Placental pericyte (primary cell): Measurements from ENCODE around the gene PPP2R5D. TPM values are rescaled to one million over a fixed set of nuclear protein-coding genes. Genes with fewer than 3 reads are reported as not detected.

Source experiments
- total RNA-seq: library from RNA; depleted of rRNA; stranded (reverse); fragments of >200 nt; gene quantifications from 2 replicates; pipeline ENCODE4 v1.2.3, GENCODE V29; 2012

PPP2R5D gene
- 34.4 and 55.1 TPM in 2 replicates for total RNA-seq

DNA sequence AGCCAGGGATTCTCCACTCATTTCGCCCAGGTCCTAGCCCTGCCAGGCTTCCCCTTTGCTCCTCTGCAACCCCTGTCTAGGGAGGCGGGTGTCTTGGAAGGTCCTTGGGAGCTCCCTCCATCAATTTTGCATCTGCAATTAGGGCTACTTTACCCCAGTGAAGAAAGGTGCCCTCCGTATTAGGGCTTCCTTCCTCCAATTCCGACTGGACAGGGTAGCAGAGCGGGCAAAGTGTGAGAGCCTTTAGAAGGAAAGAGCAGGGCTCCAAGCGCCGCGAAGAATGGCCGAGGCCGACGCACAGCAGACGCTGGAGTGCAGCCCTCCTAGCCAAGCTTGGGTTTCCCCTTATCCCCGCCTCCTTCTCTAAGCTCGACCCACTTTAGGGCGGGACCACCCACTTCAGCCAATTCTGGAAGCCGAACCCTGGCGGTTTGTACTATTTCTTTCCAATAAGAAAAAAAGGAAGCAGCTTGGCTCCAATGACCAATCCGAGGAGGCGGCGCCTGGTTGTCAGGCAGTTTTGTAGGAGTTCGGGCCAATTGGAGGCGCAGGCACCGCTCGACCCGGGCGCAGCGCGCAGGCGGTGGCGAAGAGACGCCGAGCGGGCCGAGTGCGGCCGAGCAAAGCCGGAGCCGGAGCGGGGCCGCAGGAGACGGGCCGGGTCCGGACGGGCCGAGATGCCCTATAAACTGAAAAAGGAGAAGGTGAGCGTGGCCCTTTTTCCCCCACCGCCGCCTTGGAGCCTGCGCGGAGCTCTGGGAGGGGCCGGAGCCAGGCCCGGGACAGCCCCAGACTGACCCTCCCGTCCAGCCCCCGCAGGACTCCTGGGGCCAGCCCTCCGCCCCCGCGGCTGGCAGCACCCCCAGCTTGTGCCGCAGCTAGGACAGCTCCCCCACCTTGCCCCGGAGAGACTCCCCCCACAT, at the start of gene PPP2R5D:
PPP2R5D (plus strand) TSS at position 570 of the 923 bp plus-strand sequence; CDS start at position 678, 108 bp downstream.

DNA sequence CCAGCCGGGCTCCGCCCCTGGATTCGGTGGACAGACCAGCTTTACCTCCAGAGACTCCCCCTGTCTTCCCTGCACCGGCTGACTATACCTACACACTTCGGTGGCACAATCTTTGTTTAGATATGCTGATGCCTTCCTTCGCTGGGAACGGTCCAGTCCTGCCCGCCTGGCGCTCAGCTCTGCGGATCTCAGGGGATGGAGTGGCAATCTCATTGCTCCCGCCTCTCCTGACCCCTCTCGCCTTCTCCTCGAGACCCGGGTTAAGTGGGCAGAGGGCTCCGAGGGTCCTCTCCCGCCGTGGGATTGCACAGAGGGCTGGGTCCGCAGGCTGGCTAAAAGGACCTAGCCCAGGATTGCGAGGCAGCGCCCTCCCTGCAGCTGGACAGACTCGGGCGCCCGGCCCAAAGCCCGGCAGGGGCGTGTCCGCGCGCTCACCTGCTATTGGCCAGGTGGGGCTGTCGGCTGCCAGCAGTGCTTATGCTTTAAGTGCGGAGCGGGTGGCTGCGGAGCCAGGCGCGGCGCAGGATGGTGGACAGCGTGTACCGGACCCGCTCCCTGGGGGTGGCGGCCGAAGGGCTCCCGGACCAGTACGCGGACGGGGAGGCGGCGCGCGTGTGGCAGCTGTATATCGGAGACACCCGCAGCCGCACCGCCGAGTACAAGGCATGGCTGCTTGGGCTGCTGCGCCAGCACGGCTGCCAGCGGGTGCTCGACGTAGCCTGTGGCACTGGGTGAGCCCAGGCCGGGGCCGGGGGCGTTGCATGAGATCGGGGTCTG, 23.9 kb upstream of the PPP2R5D start, which contains the start of gene GNMT:
GNMT (plus strand) TSS at position 512 of the 777 bp plus-strand sequence; CDS start at position 526, 14 bp downstream.

DNA sequence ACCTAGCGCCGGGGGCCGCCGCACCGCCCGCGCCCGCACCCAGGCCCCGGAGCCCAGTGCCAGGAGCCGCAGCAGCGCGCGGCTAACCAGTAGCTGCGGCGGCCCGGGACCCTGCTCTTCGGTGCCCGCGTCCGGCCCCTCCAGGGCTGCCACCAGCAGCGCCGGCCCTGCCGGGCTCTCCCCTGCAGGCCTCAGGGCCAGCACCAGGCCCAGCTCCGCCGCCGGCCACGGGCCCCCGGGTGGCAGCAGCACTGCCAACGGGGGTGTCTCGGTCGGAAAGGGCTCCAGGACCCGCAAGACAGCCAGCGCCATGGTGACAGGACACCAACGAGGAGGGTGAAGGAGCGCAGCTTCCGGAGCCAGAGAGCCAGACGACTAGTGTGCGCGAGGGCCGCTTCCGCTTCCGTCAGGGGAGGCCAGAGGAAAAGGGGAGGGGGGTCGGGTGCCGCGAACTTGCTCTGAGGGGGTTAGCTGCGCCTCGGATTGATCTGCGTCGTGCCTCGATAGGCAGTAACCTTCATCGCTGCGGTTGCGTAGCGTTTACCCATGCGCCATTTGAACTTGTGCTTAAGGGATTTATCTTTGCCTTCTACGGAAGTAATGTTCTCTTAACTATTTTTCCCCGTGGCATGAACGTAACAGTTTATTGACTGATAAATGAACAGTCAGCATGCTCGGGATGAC, 5.4 kb upstream of the PPP2R5D start, which contains the start of gene PEX6:
PEX6 (minus strand) TSS at position 343 of the 684 bp plus-strand sequence; CDS start at position 312, 31 bp downstream.

DNA sequence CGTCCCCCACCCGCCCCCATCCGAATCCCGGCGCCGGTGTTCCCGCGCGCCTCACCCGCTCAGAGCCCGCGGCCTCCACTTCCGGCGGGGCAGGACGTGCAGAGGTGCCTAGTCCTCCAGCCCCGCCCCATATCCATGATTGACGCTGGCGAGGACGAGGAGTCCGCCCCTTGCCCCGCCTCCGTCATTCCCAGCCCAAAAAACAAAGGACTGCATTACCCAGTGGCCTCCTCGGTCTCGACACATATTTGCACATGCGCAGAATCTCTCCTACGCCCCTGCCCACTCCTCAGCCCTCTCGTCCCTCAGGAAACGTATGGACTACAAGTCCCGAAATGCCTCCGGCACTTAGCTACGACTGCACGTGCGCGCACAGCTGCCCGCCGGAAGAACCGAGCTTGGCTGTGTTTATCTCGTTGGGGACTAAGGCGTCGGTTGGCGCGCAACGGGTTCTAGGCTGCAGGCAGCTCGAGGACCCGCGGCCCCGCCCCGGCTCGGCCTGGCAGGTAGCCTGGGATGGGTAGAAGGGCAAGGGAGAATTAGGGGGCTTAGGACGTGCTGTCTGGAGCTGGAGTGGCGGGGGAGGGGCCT, 29.6 kb downstream of the PPP2R5D start, which contains the start of the genes KLHDC3 and MEA1:
KLHDC3 (plus strand) TSS at position 407 of the 591 bp plus-strand sequence. CDS start 2,944 bp downstream, outside the sequence.
MEA1 (minus strand) TSS at position 104 of the 591 bp plus-strand sequence. CDS start 133 bp downstream, outside the sequence.

DNA sequence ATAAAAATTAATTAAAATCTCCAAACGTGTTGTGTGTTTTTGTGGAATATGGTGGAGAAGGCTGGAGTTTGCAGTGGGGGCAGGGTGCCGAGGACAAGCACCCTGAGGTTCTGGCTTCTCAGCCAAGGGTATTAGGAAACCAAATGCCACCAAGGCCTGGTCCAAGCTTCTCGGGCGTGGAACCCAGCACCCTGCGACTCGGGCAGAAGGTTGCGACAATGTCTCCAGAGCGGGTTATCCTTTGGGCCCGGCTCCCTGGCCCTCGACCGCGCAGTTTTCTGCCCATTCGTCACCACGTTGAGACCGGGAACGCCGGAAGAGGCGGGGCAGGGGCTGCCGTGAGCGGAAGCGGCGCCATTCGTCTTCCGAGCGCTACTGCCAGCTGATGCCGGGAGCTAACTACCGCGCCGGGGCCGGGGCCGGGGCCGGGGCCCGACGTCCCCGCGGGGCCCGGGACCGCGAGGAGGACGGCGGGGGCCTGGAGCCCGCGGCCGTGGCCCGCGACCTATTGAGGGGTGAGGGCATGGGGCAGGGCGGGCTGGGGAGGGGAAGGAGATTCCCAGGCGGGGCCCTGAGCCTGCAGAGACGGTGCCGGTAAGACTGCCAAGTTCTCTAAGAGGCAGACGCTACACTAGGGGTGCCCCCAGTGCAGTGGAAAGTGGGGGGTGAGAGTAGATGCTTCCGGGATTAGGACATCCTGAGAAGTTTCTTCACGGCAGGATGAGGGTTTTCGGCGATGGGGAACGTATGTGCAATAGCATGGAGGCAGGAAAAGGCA, 37.1 kb downstream of the PPP2R5D start, which contains the start of gene RRP36:
RRP36 (plus strand) TSS at position 354 of the 778 bp plus-strand sequence; CDS start at position 386, 32 bp downstream.

DNA sequence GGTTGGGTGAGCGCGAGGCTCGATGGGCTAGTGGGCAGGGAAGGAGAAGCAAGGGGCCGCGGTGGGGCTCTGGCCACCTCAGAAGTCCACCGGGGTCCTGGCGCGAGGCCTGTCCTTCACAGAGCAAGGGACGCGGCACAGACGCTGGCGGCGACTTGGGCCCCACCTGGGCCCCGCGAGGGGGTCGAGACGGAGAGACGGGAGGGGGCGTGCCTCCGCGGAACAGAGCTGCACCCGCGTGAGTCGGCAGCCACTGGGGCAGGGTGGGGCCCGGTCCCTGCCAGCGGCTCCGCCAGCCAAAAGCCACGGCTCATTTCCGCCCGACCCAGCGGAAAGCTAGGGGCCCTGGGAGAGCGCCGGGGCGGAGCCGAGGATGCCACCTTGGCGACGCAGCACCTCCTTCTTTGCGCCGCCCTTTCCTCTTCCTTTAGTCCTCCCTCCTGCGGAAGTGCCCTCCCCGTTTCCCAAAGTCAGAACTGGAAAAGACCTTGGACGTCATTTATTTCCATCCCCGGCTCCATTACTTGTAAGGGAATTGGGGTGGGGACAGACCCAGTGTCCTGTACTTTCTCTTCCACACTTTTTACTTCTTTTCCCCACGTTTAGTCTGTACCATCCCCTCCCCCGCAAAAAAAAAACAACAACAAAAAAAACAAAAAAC, 69.3 kb downstream of the PPP2R5D start, which contains the start of gene CUL7:
CUL7 (minus strand) TSS at position 307 of the 661 bp plus-strand sequence. CDS start 1,063 bp downstream, outside the sequence.

DNA sequence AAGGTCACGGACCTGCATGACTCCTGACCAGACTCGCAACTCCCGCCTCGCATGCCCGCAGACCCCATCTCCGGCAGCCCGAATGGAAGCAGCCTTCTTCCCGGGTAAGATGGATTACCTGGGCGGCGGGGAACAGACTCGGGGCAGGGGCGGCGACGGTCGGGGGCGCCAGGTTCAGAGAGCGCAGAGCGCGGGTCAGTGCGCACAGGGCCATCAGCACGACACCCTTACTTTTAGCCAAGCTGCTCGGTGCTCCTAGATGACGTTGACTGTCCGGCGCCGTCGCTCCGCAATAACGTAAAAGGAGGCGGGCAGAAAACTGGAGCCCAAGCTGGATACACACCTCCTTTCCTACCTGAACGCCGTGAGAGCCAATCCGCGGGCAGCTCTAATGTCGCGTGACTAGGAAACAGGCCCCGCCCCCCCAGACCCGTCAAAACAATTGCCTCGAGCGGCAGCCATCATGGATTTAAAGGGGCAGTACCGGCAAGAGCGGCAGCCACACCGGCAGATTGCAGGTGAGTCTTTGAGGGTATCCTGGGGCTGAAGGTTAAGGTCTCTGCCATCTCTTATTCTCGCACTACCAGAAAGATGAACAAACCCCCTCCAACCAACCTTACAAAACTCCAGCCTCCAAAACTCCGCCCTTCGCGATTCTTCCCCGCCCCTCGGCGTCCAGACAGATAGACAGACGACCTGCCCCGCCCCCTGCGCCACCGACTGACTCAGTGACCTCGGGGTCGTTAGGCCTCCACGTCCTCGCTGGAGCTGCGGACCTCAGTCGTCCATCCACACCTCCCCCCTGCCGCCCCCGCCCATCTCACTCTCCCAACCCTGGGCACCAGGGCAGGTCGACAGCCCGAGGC, 75.0 kb downstream of the PPP2R5D start, which contains the start of the genes KLC4 and MRPL2:
KLC4 (plus strand) TSS at position 464 of the 866 bp plus-strand sequence. CDS start 1,705 bp downstream, outside the sequence.
MRPL2 (minus strand) TSS at position 267 of the 866 bp plus-strand sequence; CDS start at position 214, 53 bp downstream.

Other genes starting within 250 kb of the PPP2R5D start
- 26.9 and 47.2 TPM in 2 replicates for gene TBCC, start 238.5 kb upstream of the PPP2R5D start, total RNA-seq
- gene BICRAL, start 202.5 kb upstream of the PPP2R5D start, total RNA-seq: 5.7 and 7.3 TPM in 2 replicates
- 91.5 and 121 TPM in 2 replicates for gene RPL7L1, start 105.0 kb upstream of the PPP2R5D start, total RNA-seq
- gene PTCRA, start 68.5 kb upstream of the PPP2R5D start, total RNA-seq: not detected in 2 replicates
- 23.5 and 68.7 TPM in 2 replicates for gene CNPY3, start 55.1 kb upstream of the PPP2R5D start, total RNA-seq
- gene GNMT, start 23.8 kb upstream of the PPP2R5D start, total RNA-seq: 0.22 TPM in 1 of 2 replicates, not detected in the other
- 17.9 and 41.4 TPM in 2 replicates for gene PEX6, start 5.4 kb upstream of the PPP2R5D start, total RNA-seq
- 60.1 and 63.2 TPM in 2 replicates for gene MEA1, start 29.4 kb downstream of the PPP2R5D start, total RNA-seq
- 104 and 124 TPM in 2 replicates for gene KLHDC3, start 29.7 kb downstream of the PPP2R5D start, total RNA-seq
- 71.8 and 146 TPM in 2 replicates for gene RRP36, start 37.1 kb downstream of the PPP2R5D start, total RNA-seq
- 40.9 and 53.2 TPM in 2 replicates for gene CUL7, start 69.3 kb downstream of the PPP2R5D start, total RNA-seq
- gene MRPL2, start 74.9 kb downstream of the PPP2R5D start, total RNA-seq: 23.5 and 26.3 TPM in 2 replicates
- 15.2 and 16.2 TPM in 2 replicates for gene KLC4, start 75.1 kb downstream of the PPP2R5D start, total RNA-seq
- gene PTK7, start 91.7 kb downstream of the PPP2R5D start, total RNA-seq: 130 and 157 TPM in 2 replicates
- gene SRF, start 186.7 kb downstream of the PPP2R5D start, total RNA-seq: 32.6 and 57.4 TPM in 2 replicates
- gene CUL9, start 197.6 kb downstream of the PPP2R5D start, total RNA-seq: 22.0 and 27.6 TPM in 2 replicates
- gene DNPH1, start 244.9 kb downstream of the PPP2R5D start, total RNA-seq: 33.1 and 43.1 TPM in 2 replicates